GM12865 (cell line): ENCODE measurements around the gene C1QTNF8.

Source experiments
- DNase-seq: peaks from one replicate; pipeline ENCODE4 v3.0.0; 2010; ENCODE audit warnings: low read depth
- H3K4me3 ChIP-seq: 2 replicates; pipeline ENCODE4 v1.5.1; 2011; ENCODE audit warnings: mild to moderate bottlenecking, low read depth, low read length, control low read depth
- CTCF ChIP-seq: IDR thresholded peaks from 2 replicates; pipeline ENCODE4 v1.5.1; 2011; ENCODE audit warnings: low read length, control low read depth, low read depth, inconsistent platforms; ENCODE audit not compliant: insufficient read depth; ENCODE audit errors: missing control alignments

The C1QTNF8 gene

GRCh38 chr16:1127101-1127500, 31.1 kb upstream of the C1QTNF8 start:
- H3K4me3 ChIP-seq: no peak overlapping the region
- no peak for DNase-seq
- no peak for TF ChIP-seq CTCF

GRCh38 chr16:1126586-1126985, 30.5 kb upstream of the C1QTNF8 start:
- DNase-seq: no peak
- TF ChIP-seq CTCF: no peak
- no peak overlapping the region for H3K4me3 ChIP-seq

- no peak for TF ChIP-seq CTCF
- H3K4me3 ChIP-seq: no peak overlapping the region
- no peak for DNase-seq
Observed at GRCh38 chr16:1126044-1126443, 30.0 kb upstream of the C1QTNF8 start.

- H3K4me3 ChIP-seq: no peak overlapping the region
- no peak for DNase-seq
Observed at GRCh38 chr16:1125471-1125870, 29.4 kb upstream of the C1QTNF8 start.

GRCh38 chr16:1124795-1125194, 28.8 kb upstream of the C1QTNF8 start:
- no peak for TF ChIP-seq CTCF
- H3K4me3 ChIP-seq: no peak overlapping the region
- DNase-seq: no peak

More at GRCh38 chr16:1125471-1125870, 29.4 kb upstream of the C1QTNF8 start:
- TF ChIP-seq CTCF: no peak

GRCh38 chr16:1124291-1124690, 28.2 kb upstream of the C1QTNF8 start:
- no peak for TF ChIP-seq CTCF
- DNase-seq: no peak
- no peak overlapping the region for H3K4me3 ChIP-seq

GRCh38 chr16:1123525-1124230, 27.6 kb upstream of the C1QTNF8 start:
- no peak for DNase-seq
- no peak for TF ChIP-seq CTCF
- no peak overlapping the region for H3K4me3 ChIP-seq
